A549 (cell line): Measurements from ENCODE around the gene CLEC19A. TPM values are rescaled to one million over a fixed set of nuclear protein-coding genes. Genes with fewer than 3 reads are reported as not detected.

Experiments
- ATAC-seq, 2 experiments: fragments of 200-7000 bp in 1 of 2; fragments of >200 bp in 1 of 2; cut with Nextera tagmentation in 1 of 2; cut with Tn5 transposase in 1 of 2; 3 replicates each; pipeline versions ENCODE4 v1.8.0 to v1.9.1; 2018 to 2020; ENCODE audit warnings: mild to moderate bottlenecking in 1 of 2, moderate library complexity in 1 of 2
- CTCF ChIA-PET: fragments of 300-600 bp; sonication (Branson Sonifier 250); formaldehyde crosslinking; extraction: SDS; loops from one replicate; lab custom pipeline; 2021; ENCODE audit warnings: antibody characterized with exemption, inconsistent platforms; lab: Yijun Ruan, JAX
- POLR2A ChIA-PET: fragments of 350-600 bp; formaldehyde crosslinking; extraction: SDS; loops from one replicate; lab custom pipeline; 2021; ENCODE audit warnings: antibody characterized with exemption, inconsistent platforms; lab: Yijun Ruan, JAX
- DNase-seq, 2 experiments: peaks; one replicate each; pipeline versions ENCODE4 v3.0.0 to v3.0.0-alpha.2; 2011 to 2016; ENCODE audit warnings: low read depth in 1 of 2, low spot score in 1 of 2
- FAIRE-seq: peaks from 2 replicates; lab custom pipeline; 2011; peaks lifted over from hg19 to GRCh38; lab: Jason Lieb, UNC
- H3K27ac ChIP-seq, 2 experiments: fragments of >200 bp; sonication (Bioruptor Twin); formaldehyde crosslinking; 3 replicates each; pipeline ENCODE4 v1.5.1; 2016 to 2017
- H3K4me1 ChIP-seq: fragments of >200 bp; sonication (Bioruptor Twin); formaldehyde crosslinking; 3 replicates; pipeline ENCODE4 v1.6.1; 2016
- H3K4me2 ChIP-seq: fragments of >200 bp; sonication (Bioruptor Twin); formaldehyde crosslinking; 3 replicates; pipeline ENCODE4 v1.6.1; 2016
- H3K4me3 ChIP-seq: fragments of >200 bp; sonication (Bioruptor Twin); formaldehyde crosslinking; 3 replicates; pipeline ENCODE4 v1.5.1; 2016
- H3K9me3 ChIP-seq: fragments of >200 bp; sonication (Bioruptor Twin); formaldehyde crosslinking; 3 replicates; pipeline ENCODE4 v1.6.1; 2016
- CBX8 ChIP-seq: fragments of 200-600 bp; sonication (generic); IDR thresholded peaks from 2 replicates; pipeline ENCODE4 v1.6.1; 2016
- CEBPB ChIP-seq, 2 experiments: fragments of >200 bp in 1 of 2; sonication (Bioruptor Twin) in 1 of 2; formaldehyde crosslinking in 1 of 2; IDR thresholded peaks; 2 replicates each; pipeline ENCODE4 v1.6.1; 2012 to 2016
- CHD2 ChIP-seq: fragments of 150-350 bp; IDR thresholded peaks from 2 replicates; pipeline ENCODE4 v1.6.1; 2014; ENCODE audit warnings: low read length; ENCODE audit not compliant: partially characterized antibody
- EHF ChIP-seq: fragments of 250-450 bp; sonication (Bioruptor Pico); IDR thresholded peaks from 2 replicates; pipeline ENCODE4 v1.5.0; 2020; ENCODE audit warnings: mild to moderate bottlenecking
- EHMT2 ChIP-seq: fragments of 200-600 bp; sonication (generic); IDR thresholded peaks from 2 replicates; pipeline ENCODE4 v1.6.1; 2016; ENCODE audit warnings: antibody characterized with exemption, low read depth, mild to moderate bottlenecking, moderate library complexity
- FOSB ChIP-seq: fragments of 250-450 bp; sonication (Bioruptor Pico); IDR thresholded peaks from 2 replicates; pipeline ENCODE4 v1.5.0; 2020; ENCODE audit warnings: mild to moderate bottlenecking, moderate library complexity
- HOXB5 ChIP-seq: fragments of 250-450 bp; sonication (Bioruptor Pico); IDR thresholded peaks from 2 replicates; pipeline ENCODE4 v1.5.0; 2020; ENCODE audit warnings: mild to moderate bottlenecking, moderate library complexity
- MAFK ChIP-seq: fragments of 450-650 bp; IDR thresholded peaks from 2 replicates; pipeline ENCODE4 v1.6.1; 2014; ENCODE audit not compliant: partially characterized antibody
- NFE2L2 ChIP-seq: fragments of 150-350 bp; conservative IDR thresholded peaks from 2 replicates; pipeline ENCODE4 v1.6.1; 2014; ENCODE audit warnings: low read length
- NR3C1 ChIP-seq: fragments of >200 bp; sonication (Bioruptor Twin); formaldehyde crosslinking; IDR thresholded peaks from 3 replicates; pipeline ENCODE4 v1.6.1; 2017
- RAD21 ChIP-seq, 2 experiments: fragments of >200 bp in 1 of 2; sonication (Bioruptor Twin) in 1 of 2; formaldehyde crosslinking in 1 of 2; IDR thresholded peaks in 1 of 2; conservative IDR thresholded peaks in 1 of 2; 2 replicates in 1 of 2; 3 replicates in 1 of 2; pipeline ENCODE4 v1.6.1; 2012 to 2018; ENCODE audit warnings: inconsistent platforms in 1 of 2
- REST ChIP-seq: fragments of 200-600 bp; sonication (generic); IDR thresholded peaks from 2 replicates; pipeline ENCODE4 v1.6.1; 2016; ENCODE audit warnings: antibody characterized with exemption, mild to moderate bottlenecking, moderate library complexity
- TFCP2L1 ChIP-seq: fragments of 250-450 bp; sonication (Bioruptor Pico); IDR thresholded peaks from 2 replicates; pipeline ENCODE4 v1.5.0; 2021; ENCODE audit warnings: mild to moderate bottlenecking
- TP53 ChIP-seq: fragments of 250-450 bp; sonication (Bioruptor Pico); IDR thresholded peaks from 2 replicates; pipeline ENCODE4 v1.5.0; 2021; ENCODE audit warnings: mild to moderate bottlenecking, moderate library complexity
- USF2 ChIP-seq: fragments of 450-650 bp; IDR thresholded peaks from 2 replicates; pipeline ENCODE4 v1.6.1; 2014; ENCODE audit warnings: antibody characterized with exemption
- WGBS: methylation state at CpG from one replicate; pipeline ENCODE4 v1.1.6; 2017; ENCODE audit errors: missing lambda C conversion rate; 5-methylcytosine and 5-hydroxymethylcytosine counted together
- polyA plus RNA-seq, 4 experiments: library from polyadenylated mRNA; depleted of rRNA in 3 of 4; stranded (reverse); fragments of >200 nt; fragmentation: RNase III in 1 of 4; extraction: RNeasy Plus Mini Kit Qiagen cat#74134 plus additional on column Dnase treatment in 1 of 4; gene quantifications; 2 replicates in 3 of 4; 3 replicates in 1 of 4; pipeline ENCODE4 v1.2.3, GENCODE V29; 2011 to 2017
- TF ChIP-seq, protein P1 (sequence below): fragments of >200 bp; sonication (Bioruptor Twin); formaldehyde crosslinking; IDR thresholded peaks from 3 replicates; pipeline ENCODE4 v1.6.1; 2016

The CLEC19A gene
- polyA plus RNA-seq, 2 of the 4 experiments (the other 2 are of a cell fraction): 0.09 to 0.49 TPM

GRCh38 chr16:19264123-19264673, 21.3 kb upstream of the CLEC19A start:
- TF ChIP-seq MAFK (peak; percentile 98), EHMT2 (no peak), NFE2L2 (peak; percentile 92)
- TF ChIP-seq, protein P1, sequence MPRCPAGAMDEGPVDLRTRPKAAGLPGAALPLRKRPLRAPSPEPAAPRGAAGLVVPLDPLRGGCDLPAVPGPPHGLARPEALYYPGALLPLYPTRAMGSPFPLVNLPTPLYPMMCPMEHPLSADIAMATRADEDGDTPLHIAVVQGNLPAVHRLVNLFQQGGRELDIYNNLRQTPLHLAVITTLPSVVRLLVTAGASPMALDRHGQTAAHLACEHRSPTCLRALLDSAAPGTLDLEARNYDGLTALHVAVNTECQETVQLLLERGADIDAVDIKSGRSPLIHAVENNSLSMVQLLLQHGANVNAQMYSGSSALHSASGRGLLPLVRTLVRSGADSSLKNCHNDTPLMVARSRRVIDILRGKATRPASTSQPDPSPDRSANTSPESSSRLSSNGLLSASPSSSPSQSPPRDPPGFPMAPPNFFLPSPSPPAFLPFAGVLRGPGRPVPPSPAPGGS: no peak
- WGBS: 78% methylated on average over 4 of the region's 4 CpGs
- no peak for ATAC-seq

DNA sequence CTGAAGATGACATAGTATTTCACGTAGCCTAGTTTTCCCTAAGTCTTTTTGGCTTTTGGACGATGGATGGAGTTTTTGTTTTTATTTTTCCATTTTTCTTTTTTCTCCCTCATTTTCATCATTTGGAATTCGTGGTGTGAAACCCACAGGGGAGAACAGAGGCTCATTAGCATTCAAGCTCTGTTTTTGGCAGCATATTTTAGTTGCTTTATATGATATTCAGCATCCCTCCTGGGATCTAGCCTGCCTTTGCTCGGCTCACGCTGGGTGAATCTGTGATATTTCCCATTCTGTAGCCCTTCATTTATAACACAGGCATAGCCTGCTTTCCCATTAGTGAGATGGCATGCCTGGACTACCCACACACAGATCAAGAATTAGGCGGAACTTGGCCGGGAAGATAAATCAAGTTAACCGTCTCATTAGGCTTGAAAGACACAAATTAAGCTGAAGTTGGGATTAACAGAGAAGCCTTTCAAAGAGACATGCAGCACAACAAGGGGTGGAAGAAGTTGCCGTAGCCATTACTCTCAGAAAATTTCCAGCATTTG, 20.1 kb upstream of the CLEC19A start:
- POLR2A ChIA-PET: no interaction called here
- no peak for ATAC-seq
- 78% methylated on average over 9 of the region's 9 CpGs for WGBS
- CTCF ChIA-PET: interaction anchor here (0.5 to 1.4 kb wide), 4 partner anchors 14 to 215 kb away, joined by 3 to 4 read pairs (median 3); no protein-coding TSS in a partner anchor
- DNase-seq: no peak
- no peaks in the 10 kb centered on the region for H3K4me1 ChIP-seq
- H3K27ac ChIP-seq: no peak overlapping the region
- H3K4me2 ChIP-seq: no peak overlapping the region
- TF ChIP-seq NR3C1 (no peak), REST (no peak), TP53 (CRISPR knock-in tag) (no peak), CEBPB (IDR thresholded peaks at IDR 0.05) (no peak), HOXB5 (no peak)
- no peak for FAIRE-seq
- no peaks in the 10 kb centered on the region for H3K9me3 ChIP-seq
- no peak overlapping the region for H3K4me3 ChIP-seq

More at GRCh38 chr16:19264123-19264673, 21.3 kb upstream of the CLEC19A start:
- Histone ChIP-seq H3K27ac (no peak overlapping the region), H3K4me1 (no peaks in the 10 kb centered on the region), H3K9me3 (no peaks in the 10 kb centered on the region), H3K4me2 (no peak overlapping the region), H3K4me3 (no peak overlapping the region)
- ChIA-PET CTCF (no interaction called here), POLR2A (no interaction called here)
- DNase-seq: no peak
- no peak for FAIRE-seq

DNA sequence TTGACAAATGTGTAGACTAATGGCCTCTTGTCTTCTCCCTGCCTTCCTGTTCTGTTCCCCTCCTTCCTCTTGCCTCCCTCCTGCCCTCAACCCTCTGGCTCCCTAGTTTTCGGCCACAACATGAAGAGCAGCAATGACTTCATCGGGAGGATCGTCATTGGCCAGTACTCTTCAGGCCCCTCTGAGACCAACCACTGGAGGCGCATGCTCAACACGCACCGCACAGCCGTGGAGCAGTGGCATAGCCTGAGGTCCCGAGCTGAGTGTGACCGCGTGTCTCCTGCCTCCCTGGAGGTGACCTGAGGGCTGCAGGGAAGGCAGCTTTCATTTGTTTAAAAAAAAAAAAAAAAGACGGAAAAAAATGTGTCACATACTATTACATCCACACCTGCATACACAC, 18.8 kb upstream of the CLEC19A start:
- FAIRE-seq (no peak), DNase-seq (no peak), ATAC-seq (no peak)
- Histone ChIP-seq H3K4me3 (no peak overlapping the region), H3K4me2 (no peak overlapping the region), H3K4me1 (no peaks in the 10 kb centered on the region), H3K27ac (no peak overlapping the region), H3K9me3 (no peaks in the 10 kb centered on the region)
- TF ChIP-seq EHF (CRISPR knock-in tag): no peak
- no peak for TF ChIP-seq RAD21 (conservative IDR thresholded peaks at IDR 0.05 in 1 of 2, IDR thresholded peaks at IDR 0.05 in 1 of 2)
- no peak for TF ChIP-seq USF2
- no peak for TF ChIP-seq CBX8
- TF ChIP-seq FOSB: no peak
- TF ChIP-seq CHD2: no peak
- TF ChIP-seq TFCP2L1 (CRISPR knock-in tag): no peak
- ChIA-PET POLR2A (no interaction called here), CTCF (interaction anchor here (0.6 to 1.1 kb wide), 2 partner anchors 11 to 151 kb away, joined by 3 read pairs; no protein-coding TSS in a partner anchor)
- 91% methylated on average over 7 of the region's 11 CpGs for WGBS
